GM12892 (cell line): ENCODE measurements around the gene SSBP3.

Source experiments
- POLR2A ChIP-seq: IDR thresholded peaks from 2 replicates; pipeline ENCODE4 v1.6.1; 2011; ENCODE audit warnings: low read depth, low read length, control low read depth
- POLR2AphosphoS5 ChIP-seq: IDR thresholded peaks from 2 replicates; pipeline ENCODE4 v1.6.1; 2011; ENCODE audit warnings: low read depth, low read length, control low read depth
- TAF1 ChIP-seq: IDR thresholded peaks from 2 replicates; pipeline ENCODE4 v1.6.1; 2011; ENCODE audit warnings: low read depth, mild to moderate bottlenecking, control low read depth, low read length, borderline replicate concordance

DNA sequence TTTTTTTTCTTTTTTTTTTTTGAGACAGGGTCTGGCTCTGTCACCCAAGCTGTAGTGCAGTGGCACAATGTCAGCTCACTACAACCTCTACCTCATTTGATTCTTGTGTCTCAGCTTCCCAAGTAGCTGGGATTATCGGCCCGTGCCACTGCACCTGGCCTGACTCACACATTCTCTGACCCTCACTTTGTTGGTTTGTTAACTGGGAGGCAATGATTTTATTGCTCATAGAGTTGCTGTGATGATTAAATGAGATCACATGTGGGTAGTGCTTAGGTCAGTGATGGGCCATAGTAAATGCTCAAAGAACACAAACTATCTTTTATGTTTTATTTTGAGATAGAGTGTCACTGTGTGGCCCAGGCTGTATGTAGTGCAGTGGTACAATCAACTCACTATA lies 47.3 kb upstream of the SSBP3 start:
- no peak for TF ChIP-seq POLR2A
- TF ChIP-seq TAF1: no peak
- TF ChIP-seq POLR2AphosphoS5: no peak
